Measurements from ENCODE around the gene FRMPD3. TPM values are rescaled to one million over a fixed set of nuclear protein-coding genes. Genes with fewer than 3 reads are reported as not detected.

The FRMPD3 gene
- total RNA-seq, 1 donor from 2014 or later: 2.4 TPM

- no peak for DNase-seq (ENCODE audit: low spot score)
Observed at GRCh38 chrX:107480272-107480671, 30.8 kb downstream of the FRMPD3 start.

DNA sequence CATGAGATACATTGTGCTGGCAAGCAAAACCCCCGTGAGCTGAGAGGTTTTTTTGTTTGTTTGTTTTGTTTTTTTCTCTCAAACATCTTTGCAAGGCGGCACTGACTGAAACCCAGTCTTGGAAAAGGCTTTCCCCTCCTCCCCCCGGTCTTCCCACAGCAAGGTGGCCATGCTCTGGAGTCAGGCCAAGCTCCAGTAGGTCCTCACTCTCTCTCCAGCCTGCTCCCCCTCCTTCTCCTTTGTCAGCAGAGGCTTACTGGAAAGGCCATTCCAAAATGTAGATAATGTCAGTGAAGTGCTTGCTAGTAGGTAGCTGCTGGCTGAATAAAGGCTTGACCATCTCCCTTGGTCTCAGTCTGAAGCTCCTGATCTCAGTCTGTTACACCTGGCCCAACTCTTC is 32.6 kb downstream of the FRMPD3 start:
- no peak for DNase-seq (ENCODE audit: low spot score)

DNA sequence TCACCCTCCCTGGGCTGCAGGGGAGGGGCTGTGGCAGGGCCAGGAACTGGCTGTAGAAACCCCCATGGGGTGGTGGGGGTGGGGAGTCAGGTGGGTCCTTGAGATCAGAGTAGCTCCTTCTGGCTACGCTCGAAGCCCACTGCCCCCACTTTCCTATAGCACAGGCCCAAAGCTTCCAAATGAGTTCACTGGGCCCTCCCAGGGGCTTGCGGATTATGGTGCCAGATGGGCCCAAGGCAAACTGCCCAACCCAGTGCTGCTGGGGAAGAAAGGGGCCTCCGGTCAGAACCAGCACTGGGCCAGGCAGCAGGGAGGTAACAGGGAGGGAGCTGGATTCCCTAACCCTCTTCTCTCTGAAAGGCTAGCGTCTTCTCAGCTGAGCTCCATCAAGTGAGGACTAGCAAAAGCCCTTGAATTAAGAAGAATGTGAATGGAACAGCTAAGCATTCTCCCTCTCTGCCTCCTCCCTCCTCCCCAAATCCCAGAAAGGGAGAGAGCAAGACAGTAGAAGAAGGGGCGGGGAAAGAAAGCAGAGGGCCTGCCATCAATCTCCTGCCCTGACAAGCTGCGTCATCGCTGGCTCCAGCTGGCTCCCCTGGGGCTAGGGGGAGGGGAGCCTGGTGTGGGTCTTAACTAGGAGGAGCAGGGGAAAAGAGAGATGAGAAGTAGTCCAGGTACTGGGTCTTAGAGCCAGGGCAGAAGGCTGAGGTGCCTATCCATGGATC is 34.7 kb downstream of the FRMPD3 start:
- peak; percentile 76 for DNase-seq (ENCODE audit: low spot score)

GRCh38 chrX:107485013-107485412 is 35.6 kb downstream of the FRMPD3 start:
- peak; percentile 53 for DNase-seq (ENCODE audit: low spot score)

DNA sequence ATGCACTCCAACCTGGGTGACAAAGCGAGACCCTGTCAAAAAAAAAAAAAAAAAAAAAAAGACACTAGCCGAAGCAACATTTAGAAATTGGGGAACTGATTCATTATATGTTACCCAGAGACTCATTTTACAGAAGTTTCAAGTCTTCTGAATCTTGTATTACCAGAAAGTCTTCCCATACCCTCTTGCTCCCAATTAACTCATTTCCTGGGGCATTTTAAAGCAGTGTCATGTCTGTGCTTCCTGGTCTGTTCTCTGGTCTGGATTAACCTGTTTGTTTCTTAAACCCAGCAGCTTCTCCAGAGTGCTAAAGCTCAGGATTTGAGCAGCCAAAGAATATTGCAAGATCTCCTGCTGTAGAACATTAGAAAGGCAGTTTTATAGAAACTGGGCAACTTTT is 43.7 kb downstream of the FRMPD3 start:
- DNase-seq (ENCODE audit: low spot score): peak; percentile 22

- no peak for DNase-seq (ENCODE audit: low spot score)
Observed at GRCh38 chrX:107496786-107497185, 47.3 kb downstream of the FRMPD3 start.

Other genes starting within 250 kb of the FRMPD3 start
- gene NUP62CL, start 243.2 kb upstream of the FRMPD3 start, total RNA-seq (ENCODE audit: insufficient read depth, low replicate concordance): 2.9 TPM
- gene DNAAF6, start 243.0 kb upstream of the FRMPD3 start, total RNA-seq (ENCODE audit: insufficient read depth, low replicate concordance): 0.48 TPM
- gene PRPS1, start 178.9 kb downstream of the FRMPD3 start, total RNA-seq (ENCODE audit: insufficient read depth, low replicate concordance): 6.5 TPM